GM18517 (cell line): ENCODE measurements around the gene RACGAP1.

Experiments
- ATAC-seq: cut with Tn5 transposase; IDR thresholded peaks from one replicate; pipeline ENCODE4 v1.9.1; 2021; ENCODE audit warnings: mild to moderate bottlenecking, moderate library complexity; ENCODE audit not compliant: unreplicated experiment

The RACGAP1 gene

GRCh38 chr12:49956663-49957569 is 68.4 kb downstream of the RACGAP1 start:
- no peak for ATAC-seq

GRCh38 chr12:49955899-49956662 is 69.2 kb downstream of the RACGAP1 start:
- no peak for ATAC-seq

GRCh38 chr12:49954863-49955830 is 70.1 kb downstream of the RACGAP1 start:
- ATAC-seq = no peak

GRCh38 chr12:49953961-49954846 is 71.1 kb downstream of the RACGAP1 start:
- ATAC-seq = no peak

GRCh38 chr12:49953151-49953550 is 72.1 kb downstream of the RACGAP1 start:
- ATAC-seq = no peak

GRCh38 chr12:49952391-49953055 is 72.8 kb downstream of the RACGAP1 start:
- no peak for ATAC-seq

- no peak for ATAC-seq
Observed at GRCh38 chr12:49951411-49952240, 73.7 kb downstream of the RACGAP1 start.

- no peak for ATAC-seq
Observed at GRCh38 chr12:49950273-49951251, 74.7 kb downstream of the RACGAP1 start, which contains the start of gene AQP2. Gene AQP2, plus strand, starts transcription at chr12:49950737. Its CDS starts 94 bp downstream, at chr12:49950831.

GRCh38 chr12:49949866-49950265 is 75.4 kb downstream of the RACGAP1 start:
- ATAC-seq = no peak

GRCh38 chr12:49948866-49949845 is 76.1 kb downstream of the RACGAP1 start:
- no peak for ATAC-seq

GRCh38 chr12:49947593-49948226 is 77.6 kb downstream of the RACGAP1 start:
- no peak for ATAC-seq

GRCh38 chr12:49946497-49946896 is 78.8 kb downstream of the RACGAP1 start:
- ATAC-seq = no peak

GRCh38 chr12:49946086-49946485 is 79.2 kb downstream of the RACGAP1 start:
- no peak for ATAC-seq

- ATAC-seq = peak; percentile 77
Observed at GRCh38 chr12:49945394-49946080, 79.8 kb downstream of the RACGAP1 start.

GRCh38 chr12:49944718-49945117 is 80.6 kb downstream of the RACGAP1 start:
- no peak for ATAC-seq
